Measurements from ENCODE around the gene CFAP299.

Gene CFAP299

DNA sequence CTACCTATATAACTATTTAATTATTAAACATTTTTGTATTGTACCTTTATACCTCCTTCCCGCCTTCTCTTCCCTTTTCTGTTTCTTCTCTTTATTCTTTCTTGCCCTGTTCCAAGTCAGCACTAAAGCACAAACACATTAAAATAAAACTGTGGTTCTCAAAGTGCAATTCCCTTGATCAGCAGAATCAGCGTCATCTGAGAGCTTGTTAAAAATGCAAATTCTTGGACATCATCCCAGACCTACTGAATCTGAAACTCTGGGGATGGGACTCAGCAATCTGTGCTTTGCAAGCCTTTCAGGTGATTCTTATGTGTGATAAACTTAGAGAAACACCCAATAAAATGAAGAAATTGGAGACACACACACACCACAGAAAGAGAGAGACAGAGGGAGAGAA is 516.5 kb downstream of the CFAP299 start:
- no peak overlapping the region for H3K4me3 Mint-ChIP-seq
- no peak overlapping the region for H3K27ac Mint-ChIP-seq
- H3K4me1 Mint-ChIP-seq (ENCODE audit: low read depth) = no peaks in the 10 kb centered on the region
- no peaks in the 10 kb centered on the region for H3K27me3 Mint-ChIP-seq
- no peaks in the 10 kb centered on the region for H3K36me3 Mint-ChIP-seq (ENCODE audit: low read depth)
- no peak for DNase-seq
- peaks cover 2% of the 10 kb centered on the region for H3K9me3 Mint-ChIP-seq

DNA sequence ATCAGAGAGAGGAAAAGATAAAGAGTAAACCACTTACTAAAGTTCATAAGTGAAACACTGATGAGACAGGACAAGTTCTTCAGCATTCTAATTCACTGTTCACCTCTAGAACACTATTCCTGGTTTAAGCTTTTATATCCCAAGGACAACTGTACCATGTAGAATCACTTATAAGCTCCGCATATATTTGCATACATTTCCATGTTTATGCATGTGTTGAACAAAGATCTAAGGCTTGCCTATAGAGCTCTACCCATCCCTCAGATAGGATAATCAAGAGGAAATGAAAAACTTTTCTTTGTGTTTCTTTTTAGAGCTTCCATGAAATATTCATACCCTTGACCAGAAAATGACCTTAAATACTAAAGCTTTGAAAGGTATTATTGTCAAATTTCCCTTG is 538.0 kb downstream of the CFAP299 start:
- no peaks in the 10 kb centered on the region for H3K9me3 Mint-ChIP-seq
- H3K36me3 Mint-ChIP-seq (ENCODE audit: low read depth) = no peaks in the 10 kb centered on the region
- H3K4me3 Mint-ChIP-seq = no peak overlapping the region

DNA sequence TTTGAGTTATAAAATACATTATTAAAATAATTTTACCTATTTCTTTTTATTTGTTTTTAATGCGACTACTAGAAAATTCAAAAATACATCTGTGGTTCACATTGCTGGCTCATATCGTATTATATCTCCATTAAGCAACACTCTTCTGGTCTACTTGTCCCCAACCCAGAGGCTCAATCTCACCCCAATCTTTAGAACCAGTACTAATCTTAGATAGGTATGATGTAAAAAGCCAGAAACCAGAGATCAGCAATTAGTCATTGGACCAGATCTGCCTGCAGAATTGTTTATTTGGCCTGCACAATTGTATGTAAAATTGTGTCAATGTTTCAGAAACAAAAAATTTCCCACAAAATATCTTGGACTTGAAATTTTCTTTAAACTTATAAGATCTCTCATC is 539.4 kb downstream of the CFAP299 start:
- H3K9me3 Mint-ChIP-seq = no peaks in the 10 kb centered on the region
- H3K27me3 Mint-ChIP-seq = no peaks in the 10 kb centered on the region
- H3K4me1 Mint-ChIP-seq (ENCODE audit: low read depth) = peaks cover 4% of the 10 kb centered on the region
- no peaks in the 10 kb centered on the region for H3K36me3 Mint-ChIP-seq (ENCODE audit: low read depth)
- no peak overlapping the region for H3K4me3 Mint-ChIP-seq
- DNase-seq = no peak
- no peak overlapping the region for H3K27ac Mint-ChIP-seq

More for the DNA sequence above, 538.0 kb downstream of the CFAP299 start:
- DNase-seq = no peak
- no peaks in the 10 kb centered on the region for H3K27me3 Mint-ChIP-seq
- peaks cover 4% of the 10 kb centered on the region for H3K4me1 Mint-ChIP-seq (ENCODE audit: low read depth)
- no peak overlapping the region for H3K27ac Mint-ChIP-seq

- Mint-ChIP-seq H3K4me3 (no peak overlapping the region), H3K9me3 (no peaks in the 10 kb centered on the region), H3K4me1 (ENCODE audit: low read depth) (peaks cover 4% of the 10 kb centered on the region), H3K27me3 (no peaks in the 10 kb centered on the region), H3K27ac (no peak overlapping the region), H3K36me3 (ENCODE audit: low read depth) (no peaks in the 10 kb centered on the region)
- no peak for DNase-seq
Measured at GRCh38 chr4:80875642-80876041, 540.1 kb downstream of the CFAP299 start.

DNA sequence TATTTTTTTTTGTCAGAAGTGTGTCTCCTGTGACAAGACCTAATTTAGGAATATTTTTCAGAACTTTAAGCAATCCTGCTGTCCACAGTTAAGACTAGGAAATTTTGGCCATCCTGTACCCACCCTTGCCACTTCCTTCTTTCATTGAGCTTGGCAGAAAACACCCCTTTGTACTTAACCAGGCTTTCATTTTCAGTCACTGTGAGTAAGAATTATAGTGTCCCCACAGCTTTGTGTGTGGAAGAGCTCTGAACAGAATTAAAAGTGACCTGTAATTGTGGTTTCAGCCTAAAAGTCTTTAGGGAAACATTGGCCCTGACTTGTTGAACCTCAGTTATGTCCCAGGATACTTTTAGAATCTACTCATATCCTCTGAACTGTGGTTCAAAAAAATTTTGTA is 541.3 kb downstream of the CFAP299 start:
- no peak for DNase-seq
- Mint-ChIP-seq H3K36me3 (ENCODE audit: low read depth) (no peaks in the 10 kb centered on the region), H3K4me3 (no peak overlapping the region), H3K27ac (no peak overlapping the region), H3K27me3 (no peaks in the 10 kb centered on the region), H3K4me1 (ENCODE audit: low read depth) (peaks cover 4% of the 10 kb centered on the region), H3K9me3 (no peaks in the 10 kb centered on the region)

- H3K27me3 Mint-ChIP-seq = no peaks in the 10 kb centered on the region
- no peak overlapping the region for H3K27ac Mint-ChIP-seq
- H3K4me3 Mint-ChIP-seq = no peak overlapping the region
- peaks cover 4% of the 10 kb centered on the region for H3K4me1 Mint-ChIP-seq (ENCODE audit: low read depth)
- H3K9me3 Mint-ChIP-seq = no peaks in the 10 kb centered on the region
- no peaks in the 10 kb centered on the region for H3K36me3 Mint-ChIP-seq (ENCODE audit: low read depth)
- DNase-seq = no peak
Measured at GRCh38 chr4:80878218-80878617, 542.7 kb downstream of the CFAP299 start.

DNA sequence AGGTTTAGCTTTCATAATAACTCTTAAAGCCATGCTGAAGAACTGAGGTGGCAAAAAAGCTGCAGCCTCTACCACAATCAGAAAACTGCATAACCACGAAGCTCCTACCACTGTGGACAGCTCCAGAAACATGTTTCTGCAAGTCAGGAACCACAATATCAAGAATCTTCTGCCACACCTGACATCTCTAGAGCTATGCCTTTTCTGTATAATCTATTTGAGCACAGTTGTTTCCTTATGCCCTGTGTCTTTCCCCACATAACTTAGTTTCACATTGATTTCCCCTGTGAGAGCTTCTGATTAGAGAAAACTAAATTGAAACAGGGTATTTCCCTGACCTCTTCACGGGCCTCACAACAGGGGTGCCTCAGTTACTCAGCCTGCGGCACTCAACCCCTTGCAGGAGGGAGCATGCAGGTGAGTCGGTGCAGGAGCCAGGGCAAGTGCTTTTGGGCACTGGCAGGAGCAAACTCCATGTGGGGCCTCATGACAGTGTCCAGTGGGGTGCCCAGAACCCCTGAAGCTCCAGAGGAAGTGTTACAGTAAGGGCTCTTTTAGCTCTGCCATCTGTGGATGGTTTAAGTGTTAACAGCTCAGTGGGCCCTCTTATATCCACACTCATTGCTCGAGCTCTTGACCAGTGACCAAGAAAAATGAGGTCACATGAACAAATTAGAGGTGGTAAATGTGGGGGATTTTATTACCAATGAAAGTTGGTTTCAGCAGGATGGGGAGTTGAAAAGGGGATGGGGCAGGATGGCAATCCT is 562.2 kb downstream of the CFAP299 start:
- DNase-seq = no peak
- peaks cover 2% of the 10 kb centered on the region for H3K4me1 Mint-ChIP-seq (ENCODE audit: low read depth)
- H3K27me3 Mint-ChIP-seq = no peaks in the 10 kb centered on the region
- no peaks in the 10 kb centered on the region for H3K36me3 Mint-ChIP-seq (ENCODE audit: low read depth)
- H3K4me3 Mint-ChIP-seq = no peak overlapping the region
- no peak overlapping the region for H3K27ac Mint-ChIP-seq
- H3K9me3 Mint-ChIP-seq = no peaks in the 10 kb centered on the region

GRCh38 chr4:80900908-80901307 is 565.4 kb downstream of the CFAP299 start:
- H3K9me3 Mint-ChIP-seq = peaks cover 2% of the 10 kb centered on the region
- H3K27me3 Mint-ChIP-seq = no peaks in the 10 kb centered on the region
- no peaks in the 10 kb centered on the region for H3K36me3 Mint-ChIP-seq (ENCODE audit: low read depth)
- H3K4me3 Mint-ChIP-seq = no peak overlapping the region
- DNase-seq = no peak
- peaks cover 2% of the 10 kb centered on the region for H3K4me1 Mint-ChIP-seq (ENCODE audit: low read depth)
- H3K27ac Mint-ChIP-seq = no peak overlapping the region

DNA sequence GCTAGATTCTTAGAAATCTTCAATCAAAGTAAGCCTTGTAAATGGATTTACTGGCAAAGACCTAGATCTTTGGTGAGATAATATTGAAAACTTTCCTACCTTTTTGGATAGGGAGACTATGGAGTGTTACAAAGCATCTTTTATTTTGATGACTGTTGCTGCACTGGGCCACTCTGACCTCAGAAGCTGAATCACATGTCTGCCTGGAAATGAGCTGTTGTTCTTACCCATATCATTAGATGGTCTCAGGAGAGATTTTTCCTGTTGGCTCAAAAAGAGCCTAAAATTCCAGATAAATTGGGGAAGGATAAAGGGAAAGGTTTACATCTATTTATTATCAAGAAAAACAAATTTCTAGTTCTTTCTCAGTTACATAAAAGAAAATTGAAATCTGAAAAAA is 567.5 kb downstream of the CFAP299 start:
- Mint-ChIP-seq H3K9me3 (peaks cover 13% of the 10 kb centered on the region), H3K27me3 (no peaks in the 10 kb centered on the region), H3K4me1 (ENCODE audit: low read depth) (no peaks in the 10 kb centered on the region), H3K27ac (no peak overlapping the region), H3K36me3 (ENCODE audit: low read depth) (no peaks in the 10 kb centered on the region), H3K4me3 (no peak overlapping the region)
- DNase-seq = no peak

DNA sequence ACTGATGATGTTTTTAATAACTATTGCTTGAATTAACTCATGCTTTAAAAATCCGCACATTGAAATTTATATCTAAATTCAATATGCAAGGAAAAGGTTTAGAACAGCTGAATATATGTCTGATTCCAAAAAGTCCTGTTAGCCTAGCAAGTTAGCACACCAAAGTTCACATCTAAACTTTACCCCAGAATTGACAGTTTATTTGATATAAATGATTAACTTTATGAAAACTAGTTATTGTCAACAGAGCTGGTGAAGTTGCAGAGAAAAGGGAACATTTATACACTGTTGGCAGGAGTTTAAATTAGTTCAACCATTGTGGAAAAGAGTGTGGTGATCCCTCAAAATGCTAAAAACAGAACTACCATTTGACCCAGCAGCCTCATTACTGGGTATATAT is 574.4 kb downstream of the CFAP299 start:
- Mint-ChIP-seq H3K27me3 (no peaks in the 10 kb centered on the region), H3K9me3 (peaks cover 13% of the 10 kb centered on the region), H3K4me3 (no peak overlapping the region), H3K36me3 (ENCODE audit: low read depth) (no peaks in the 10 kb centered on the region), H3K27ac (no peak overlapping the region), H3K4me1 (ENCODE audit: low read depth) (peaks cover 5% of the 10 kb centered on the region)
- DNase-seq = no peak

DNA sequence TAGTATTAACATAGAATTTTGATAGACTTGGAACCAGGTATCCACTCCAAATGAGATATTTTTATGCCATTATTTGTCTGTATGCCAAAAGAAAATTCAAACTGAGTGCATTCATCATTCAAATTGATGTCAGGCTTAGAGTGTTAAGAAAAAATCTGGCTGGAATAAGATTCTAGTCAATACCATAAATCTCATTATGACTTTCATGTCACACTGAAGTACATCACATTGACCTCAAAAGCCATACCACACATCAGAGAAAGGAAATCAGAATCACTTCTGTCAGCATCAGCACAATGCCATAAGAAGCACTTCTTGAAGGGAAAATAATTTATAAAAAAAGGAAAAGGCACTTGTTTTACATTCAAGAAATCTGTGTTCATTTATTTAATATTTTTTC is 575.9 kb downstream of the CFAP299 start:
- Mint-ChIP-seq H3K27me3 (peaks cover under 1% of the 10 kb centered on the region), H3K4me3 (no peak overlapping the region), H3K9me3 (peaks cover 10% of the 10 kb centered on the region), H3K27ac (no peak overlapping the region), H3K36me3 (ENCODE audit: low read depth) (no peaks in the 10 kb centered on the region), H3K4me1 (ENCODE audit: low read depth) (peaks cover 5% of the 10 kb centered on the region)
- DNase-seq = no peak

DNA sequence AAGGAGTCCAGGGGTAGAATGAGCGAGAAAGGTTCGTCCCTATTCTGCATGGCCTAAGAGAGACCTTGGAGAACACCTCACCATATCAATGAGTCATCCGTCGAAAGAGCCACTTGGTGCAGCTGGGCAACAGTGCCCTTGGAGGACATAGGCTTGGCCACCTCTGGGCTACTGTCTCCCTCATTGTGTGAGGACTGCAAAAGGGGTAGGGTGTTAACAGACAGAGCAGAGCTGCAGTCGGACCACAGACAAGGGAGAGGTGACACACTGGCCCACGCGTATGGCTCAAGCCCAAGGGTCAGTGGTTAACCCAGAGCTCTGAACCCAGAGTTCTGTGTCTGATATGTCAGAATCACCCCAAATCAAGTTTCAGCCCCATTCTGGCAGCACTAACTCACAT is 576.8 kb downstream of the CFAP299 start:
- no peaks in the 10 kb centered on the region for H3K36me3 Mint-ChIP-seq (ENCODE audit: low read depth)
- peaks cover 7% of the 10 kb centered on the region for H3K27me3 Mint-ChIP-seq
- peaks cover 4% of the 10 kb centered on the region for H3K9me3 Mint-ChIP-seq
- no peak for DNase-seq
- H3K4me1 Mint-ChIP-seq (ENCODE audit: low read depth) = peaks cover 5% of the 10 kb centered on the region
- no peak overlapping the region for H3K27ac Mint-ChIP-seq
- no peak overlapping the region for H3K4me3 Mint-ChIP-seq

DNA sequence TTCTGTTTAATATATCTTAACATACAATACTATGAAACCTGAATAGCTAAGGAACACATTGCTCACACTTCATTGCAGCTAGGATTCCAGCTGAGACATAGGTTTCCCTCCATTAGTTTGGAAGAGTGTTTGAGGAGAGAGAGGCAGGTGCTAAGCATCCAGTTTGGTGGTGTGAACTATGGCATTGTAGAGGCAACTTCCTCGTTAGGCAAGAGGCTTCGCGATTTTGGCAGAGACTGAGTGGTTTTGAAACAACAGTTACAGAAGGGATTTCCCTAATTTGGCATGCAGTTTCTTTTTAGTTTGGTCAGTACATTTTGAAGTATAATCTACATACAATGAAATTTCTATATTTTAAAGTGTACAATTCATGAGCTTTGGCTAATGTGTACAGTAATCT is 577.9 kb downstream of the CFAP299 start:
- Mint-ChIP-seq H3K9me3 (no peaks in the 10 kb centered on the region), H3K27ac (no peak overlapping the region), H3K27me3 (peaks cover 7% of the 10 kb centered on the region), H3K4me3 (no peak overlapping the region), H3K36me3 (ENCODE audit: low read depth) (no peaks in the 10 kb centered on the region), H3K4me1 (ENCODE audit: low read depth) (peaks cover 6% of the 10 kb centered on the region)
- no peak for DNase-seq

DNA sequence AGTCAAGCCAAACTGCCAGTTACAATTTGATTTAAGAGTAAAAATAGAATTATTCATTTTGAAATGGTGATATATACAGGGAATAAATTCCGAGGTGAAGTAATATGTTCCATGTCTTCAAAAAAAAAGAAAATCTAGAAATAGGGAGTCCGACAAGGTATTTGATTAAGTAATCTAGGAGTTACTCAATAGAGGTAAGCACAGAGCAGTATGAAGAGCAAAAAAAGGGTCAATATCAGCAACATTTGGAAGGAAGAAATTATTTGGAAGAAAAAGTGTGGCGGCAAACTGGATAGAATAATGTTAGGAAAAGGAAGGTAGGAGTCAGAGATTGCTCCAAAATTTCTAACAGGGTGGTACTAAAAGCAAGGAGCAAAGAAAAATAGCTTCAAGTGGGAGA is 581.2 kb downstream of the CFAP299 start:
- DNase-seq = no peak
- H3K4me1 Mint-ChIP-seq (ENCODE audit: low read depth) = peaks cover 6% of the 10 kb centered on the region
- H3K9me3 Mint-ChIP-seq = no peaks in the 10 kb centered on the region
- no peak overlapping the region for H3K4me3 Mint-ChIP-seq
- no peak overlapping the region for H3K27ac Mint-ChIP-seq
- peaks cover 10% of the 10 kb centered on the region for H3K27me3 Mint-ChIP-seq
- H3K36me3 Mint-ChIP-seq (ENCODE audit: low read depth) = no peaks in the 10 kb centered on the region

DNA sequence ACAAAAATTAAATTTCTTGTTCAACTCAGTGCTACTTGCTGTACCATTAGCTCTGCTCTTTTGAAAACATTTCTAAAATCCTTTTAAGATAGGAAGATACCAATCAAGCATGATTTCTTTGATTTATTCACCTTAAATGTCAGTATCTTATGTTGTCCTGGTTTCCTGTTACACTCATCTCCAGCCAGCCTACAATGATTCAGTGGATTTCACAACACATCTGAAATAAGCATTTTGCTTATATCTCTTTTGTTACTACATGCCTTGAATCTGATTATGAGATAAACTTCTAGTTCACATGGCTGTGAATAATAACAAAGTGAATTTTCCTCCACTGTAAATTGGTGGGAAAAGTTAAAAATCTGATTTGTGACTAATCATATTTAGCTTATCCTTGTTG is 582.5 kb downstream of the CFAP299 start:
- Mint-ChIP-seq H3K27me3 (peaks cover 10% of the 10 kb centered on the region), H3K27ac (no peak overlapping the region), H3K4me3 (no peak overlapping the region), H3K9me3 (no peaks in the 10 kb centered on the region), H3K36me3 (ENCODE audit: low read depth) (no peaks in the 10 kb centered on the region), H3K4me1 (ENCODE audit: low read depth) (peaks cover 6% of the 10 kb centered on the region)
- DNase-seq = no peak

GRCh38 chr4:80921441-80921840 is 585.9 kb downstream of the CFAP299 start:
- no peak overlapping the region for H3K4me3 Mint-ChIP-seq
- H3K9me3 Mint-ChIP-seq = no peaks in the 10 kb centered on the region
- DNase-seq = no peak
- H3K4me1 Mint-ChIP-seq (ENCODE audit: low read depth) = peaks cover 1% of the 10 kb centered on the region
- no peaks in the 10 kb centered on the region for H3K36me3 Mint-ChIP-seq (ENCODE audit: low read depth)
- no peak overlapping the region for H3K27ac Mint-ChIP-seq
- H3K27me3 Mint-ChIP-seq = peaks cover 9% of the 10 kb centered on the region
